CD4-positive, alpha-beta T cell treated with Interferon alpha-2 for 1 hour (primary cell): ENCODE results near the gene TENM4.

Source experiments
- DNase-seq, 2 donors: peaks; one replicate each; pipeline ENCODE4 v3.0.0-alpha.2; 2020 to 2022

TENM4 gene

DNA sequence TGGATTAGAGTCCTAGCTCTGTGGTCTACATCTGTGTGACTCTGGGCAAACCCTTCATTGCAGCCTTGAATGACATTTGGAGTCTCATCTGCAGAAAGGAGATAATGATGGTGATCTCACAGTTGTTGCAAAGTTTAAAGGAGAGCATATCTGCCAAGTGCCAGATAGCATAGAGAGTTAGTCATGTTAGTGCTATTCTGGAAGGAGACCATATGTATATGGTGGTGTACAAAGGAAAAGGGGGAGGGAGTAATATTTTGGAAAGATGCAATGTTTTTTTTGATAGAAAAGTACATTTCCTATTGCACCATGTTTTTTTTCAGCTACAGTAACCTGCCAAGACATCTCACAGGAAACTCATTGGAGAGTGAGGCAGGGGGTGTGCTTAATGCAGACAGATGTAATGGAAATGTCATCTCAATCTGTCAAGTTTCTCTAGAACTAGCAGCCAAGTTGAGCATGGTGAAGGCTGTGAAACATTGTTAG, 774.1 kb downstream of the TENM4 start:
- no peak for DNase-seq

DNA sequence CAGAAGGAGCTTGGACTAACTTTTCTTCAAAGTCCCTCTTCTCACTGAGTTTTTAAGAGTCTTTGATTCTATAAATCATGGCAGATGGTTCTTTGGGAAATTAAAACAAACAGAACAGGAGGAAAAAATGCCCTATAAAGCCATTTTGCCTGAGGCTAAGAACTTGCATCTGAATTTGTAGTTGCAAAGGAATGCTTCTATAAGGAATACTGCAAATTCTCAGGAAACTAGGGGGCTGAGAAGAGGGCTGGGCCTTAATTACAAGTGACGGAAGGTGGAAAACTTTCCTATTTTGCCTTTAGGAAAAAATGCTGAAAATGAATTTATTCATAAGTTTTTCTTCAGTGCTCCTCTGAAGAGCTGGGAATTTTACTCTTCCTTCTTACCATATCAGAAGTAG, 776.2 kb downstream of the TENM4 start:
- no peak for DNase-seq

DNA sequence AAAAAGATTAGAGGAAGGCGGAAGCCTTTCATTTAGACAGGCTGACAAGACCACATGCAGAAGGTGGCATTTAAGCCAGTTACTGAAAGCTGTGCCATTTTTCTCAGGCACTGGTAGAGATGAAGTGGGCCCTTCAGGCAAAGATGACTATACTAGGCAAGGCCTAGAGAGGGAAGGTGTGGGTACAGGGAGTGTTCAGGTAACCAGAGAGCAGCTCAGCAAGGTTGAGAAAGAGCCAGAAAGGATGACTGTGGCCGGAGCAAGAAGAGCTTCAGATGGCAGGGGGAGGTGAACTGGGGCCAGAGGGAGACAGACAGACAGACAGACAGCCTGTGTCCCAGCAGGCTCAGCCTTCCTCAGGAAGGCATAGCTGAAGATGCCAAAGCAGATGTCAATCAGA, 778.0 kb downstream of the TENM4 start:
- DNase-seq: no peak

DNA sequence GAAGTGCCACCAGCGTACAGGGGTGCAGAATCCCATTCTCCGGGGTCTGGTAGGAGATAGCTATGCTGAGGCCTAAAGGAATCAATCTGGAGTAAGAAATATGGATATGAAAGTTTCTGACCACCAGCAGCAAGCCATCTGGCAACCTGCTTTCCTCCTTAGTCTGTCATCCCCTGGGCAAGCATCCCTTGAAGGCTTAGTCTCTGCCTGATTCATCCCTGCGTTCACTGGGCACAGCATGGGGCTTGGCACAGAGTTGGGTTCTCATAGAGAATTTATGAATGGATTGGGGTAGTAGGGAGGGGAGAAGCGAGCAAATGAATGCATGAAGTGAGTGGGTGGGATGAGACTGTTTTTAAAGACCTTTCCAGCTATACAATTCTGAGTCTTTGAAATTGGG, 780.4 kb downstream of the TENM4 start:
- DNase-seq: no peak

DNA sequence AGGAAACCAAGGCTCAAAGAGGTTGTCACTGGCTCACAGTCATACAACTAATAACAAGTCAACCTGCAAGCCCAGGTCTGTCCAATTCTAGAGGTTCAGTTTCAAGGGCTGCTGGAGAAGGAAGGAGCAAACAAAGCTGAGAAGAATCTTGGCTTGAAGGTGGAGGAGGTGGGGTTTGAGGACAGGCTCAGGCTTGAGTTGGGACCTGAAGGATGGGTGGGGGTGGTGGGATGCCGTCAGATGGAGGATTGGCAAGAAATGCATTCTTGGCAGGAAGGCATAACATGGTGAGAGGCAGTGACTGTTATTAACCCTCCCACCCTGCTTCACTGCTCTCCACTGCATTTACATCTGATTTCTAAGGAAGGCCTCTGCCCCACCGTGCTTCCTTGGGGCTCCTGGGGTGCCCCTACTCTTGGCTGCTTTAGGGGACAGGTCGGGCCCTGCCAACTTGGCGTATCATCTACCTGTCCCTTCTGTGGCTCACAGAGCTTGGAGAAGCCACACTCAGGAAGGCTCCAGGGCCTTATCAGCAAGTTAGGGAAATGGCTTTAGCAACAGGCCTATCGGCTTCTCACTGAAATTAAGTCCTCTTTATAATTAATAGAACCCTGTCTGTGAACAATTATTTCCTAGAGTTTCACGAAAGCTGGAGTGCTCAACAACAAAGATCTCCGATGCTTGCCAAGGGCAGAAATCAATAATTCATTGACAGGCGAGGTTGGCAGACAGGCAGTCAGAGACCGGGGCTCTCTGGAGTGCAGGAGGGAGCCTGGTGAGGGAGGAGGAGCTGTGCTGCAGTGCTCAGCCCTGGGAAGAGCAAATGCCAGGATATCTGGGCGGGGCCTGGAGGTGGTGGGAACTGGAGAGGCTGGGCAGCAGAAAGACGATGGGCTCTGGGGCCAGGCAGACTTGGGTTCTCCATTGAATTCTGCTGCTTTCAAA, 781.2 kb downstream of the TENM4 start:
- no peak for DNase-seq

DNA sequence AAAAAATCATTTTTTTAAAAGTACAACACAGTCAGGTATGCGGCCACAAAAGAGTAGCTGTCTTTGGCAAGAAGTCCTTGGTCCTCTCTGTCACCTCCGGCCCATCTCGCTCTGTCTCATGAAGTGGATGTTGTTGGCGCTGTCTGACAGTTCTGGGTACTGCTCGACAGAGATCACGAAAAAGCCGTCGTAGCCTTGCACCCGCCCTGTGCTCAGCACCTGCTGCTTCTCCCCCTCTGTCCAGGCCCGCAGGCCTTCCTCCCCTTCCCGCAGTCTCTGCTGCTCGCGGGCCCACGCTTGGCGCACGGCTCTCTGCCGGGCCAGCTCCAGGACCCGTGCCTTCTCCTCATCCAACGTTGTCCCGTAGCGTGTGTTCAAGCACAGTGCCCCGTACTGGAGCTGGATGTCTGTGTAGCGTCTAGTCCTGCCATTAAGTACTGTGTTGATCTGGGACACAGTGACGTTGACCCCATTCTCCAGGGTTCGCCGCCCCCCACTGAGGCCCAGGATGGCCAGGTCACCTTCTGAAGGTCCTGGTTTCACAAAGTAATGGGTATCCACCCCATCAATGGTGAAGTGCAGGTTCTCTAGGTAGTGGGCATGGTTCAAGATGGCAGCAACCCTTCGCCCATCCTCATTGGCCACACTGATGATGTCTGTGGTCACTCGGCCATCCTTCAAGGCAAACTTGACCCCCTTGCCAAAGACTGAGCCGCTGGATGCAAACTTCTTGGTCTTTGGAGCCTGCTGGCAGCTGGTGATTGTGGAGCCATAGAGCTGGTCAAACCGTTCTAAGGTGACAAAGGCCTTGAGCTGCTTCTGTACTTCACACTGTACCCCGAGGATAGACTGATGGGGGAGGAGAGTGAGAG, 782.6 kb downstream of the TENM4 start:
- no peak for DNase-seq

DNA sequence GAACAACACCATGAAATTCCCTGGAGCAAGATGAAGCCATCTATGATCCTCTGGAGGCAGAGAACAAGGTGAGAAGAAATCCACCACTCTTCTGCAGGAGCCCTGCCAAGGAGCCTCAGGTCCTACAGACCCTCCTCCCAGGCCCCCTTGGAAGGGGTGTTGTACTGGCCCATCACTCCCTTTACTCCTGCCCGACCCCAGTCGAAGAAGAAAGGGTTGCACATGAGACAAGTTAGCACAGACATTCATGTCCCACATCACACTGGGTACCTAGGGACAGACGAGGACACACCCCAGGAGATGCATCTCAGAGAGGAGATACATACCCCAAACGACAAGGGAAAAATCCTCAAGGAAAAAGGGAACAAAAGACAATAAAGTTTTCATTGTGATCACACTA, 783.4 kb downstream of the TENM4 start:
- no peak for DNase-seq

DNA sequence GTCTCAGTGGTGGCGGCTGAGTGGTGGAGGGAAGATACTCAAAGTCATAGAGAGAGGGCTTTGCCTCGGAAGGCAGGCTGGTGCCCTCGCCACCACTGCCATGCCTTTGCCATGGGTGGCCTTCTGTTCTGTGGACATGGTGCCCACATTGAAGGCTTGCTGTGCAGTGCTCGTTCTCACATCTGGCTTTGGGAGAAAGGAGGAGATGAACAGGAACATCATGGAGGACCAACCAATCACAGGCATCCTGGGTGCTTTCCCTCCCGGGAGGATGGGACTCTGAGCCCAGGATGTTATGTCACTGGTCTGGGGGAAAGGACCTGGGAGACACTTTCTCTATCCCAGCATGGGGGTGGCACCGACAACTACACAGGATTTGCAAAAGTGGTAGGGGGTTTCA, 783.8 kb downstream of the TENM4 start:
- DNase-seq: no peak

DNA sequence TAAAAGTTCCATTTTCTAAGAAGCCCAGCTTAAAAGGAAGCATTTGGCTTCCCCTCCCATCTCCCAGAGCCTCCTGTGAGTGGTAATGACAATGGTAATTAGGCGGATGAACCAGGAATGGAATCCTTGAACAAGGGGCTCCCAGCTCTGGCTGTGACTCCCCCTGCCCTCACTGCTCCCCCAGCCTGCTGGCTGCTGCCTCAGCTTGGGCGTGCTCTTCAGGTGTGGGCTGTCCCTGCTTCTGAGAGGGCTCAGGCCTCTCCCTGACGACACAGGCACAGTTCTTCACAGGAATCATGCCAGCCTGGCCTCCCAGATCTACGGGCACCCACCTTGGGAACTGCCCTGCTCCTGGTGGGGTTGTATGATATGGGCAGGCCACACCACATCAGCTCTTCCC, 784.5 kb downstream of the TENM4 start:
- no peak for DNase-seq

DNA sequence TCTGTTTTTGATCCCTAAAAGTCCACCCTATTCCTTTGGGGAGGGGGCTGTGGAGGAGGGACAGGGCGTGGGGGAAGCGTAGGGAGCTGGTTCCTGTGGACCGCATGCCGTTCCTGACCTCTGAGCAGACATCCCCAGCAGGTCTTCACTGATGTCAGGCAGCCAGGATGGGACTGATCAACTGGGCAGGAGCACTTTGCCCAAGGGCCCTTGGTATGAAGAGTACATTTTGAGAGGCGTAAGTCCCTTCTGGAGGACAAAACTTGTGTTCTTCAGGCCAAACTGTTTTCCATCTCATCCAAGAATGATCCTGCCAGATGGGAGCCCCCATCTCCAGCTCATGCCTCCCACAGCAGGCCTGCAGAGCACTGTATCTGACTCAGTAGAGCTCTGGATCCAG, 785.3 kb downstream of the TENM4 start:
- no peak for DNase-seq

DNA sequence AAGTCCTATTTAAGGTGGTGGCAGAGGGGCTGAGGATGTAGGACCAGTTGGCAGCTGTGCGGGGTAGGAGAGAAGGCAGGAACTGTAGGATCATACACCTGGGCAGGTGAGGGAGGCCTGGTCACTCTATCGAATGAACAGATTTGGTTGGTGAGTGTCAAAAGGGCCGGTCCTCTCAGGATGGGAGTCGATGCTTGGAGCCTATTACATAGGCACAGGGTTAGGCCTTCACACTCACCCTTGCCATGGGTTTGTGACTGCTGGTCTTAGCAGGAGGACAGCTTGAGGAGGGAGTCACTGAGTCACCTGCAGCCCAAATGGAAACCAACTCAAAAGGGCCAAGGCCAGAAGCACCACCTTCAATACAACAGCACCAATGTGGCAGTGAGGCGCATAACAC, 786.0 kb downstream of the TENM4 start:
- no peak for DNase-seq

DNA sequence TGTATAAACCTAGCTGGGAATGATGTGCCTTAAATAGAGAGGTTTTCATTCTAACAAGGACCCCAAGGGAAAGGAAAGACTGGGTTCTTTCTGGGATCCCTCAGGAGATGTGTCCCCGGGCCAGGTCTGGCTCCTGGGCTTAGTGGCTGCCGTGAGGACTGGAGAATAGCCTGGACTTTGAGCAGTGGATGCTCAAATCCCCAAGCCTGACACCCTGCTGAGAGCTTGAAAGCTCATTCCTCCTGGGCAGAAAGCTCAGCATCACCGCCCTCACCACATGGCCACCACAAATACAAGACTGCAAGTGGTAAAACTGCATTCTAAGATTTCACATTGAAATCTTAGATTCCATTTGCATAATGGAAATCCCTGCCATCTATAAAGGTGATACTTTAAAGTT, 786.8 kb downstream of the TENM4 start:
- DNase-seq: no peak

DNA sequence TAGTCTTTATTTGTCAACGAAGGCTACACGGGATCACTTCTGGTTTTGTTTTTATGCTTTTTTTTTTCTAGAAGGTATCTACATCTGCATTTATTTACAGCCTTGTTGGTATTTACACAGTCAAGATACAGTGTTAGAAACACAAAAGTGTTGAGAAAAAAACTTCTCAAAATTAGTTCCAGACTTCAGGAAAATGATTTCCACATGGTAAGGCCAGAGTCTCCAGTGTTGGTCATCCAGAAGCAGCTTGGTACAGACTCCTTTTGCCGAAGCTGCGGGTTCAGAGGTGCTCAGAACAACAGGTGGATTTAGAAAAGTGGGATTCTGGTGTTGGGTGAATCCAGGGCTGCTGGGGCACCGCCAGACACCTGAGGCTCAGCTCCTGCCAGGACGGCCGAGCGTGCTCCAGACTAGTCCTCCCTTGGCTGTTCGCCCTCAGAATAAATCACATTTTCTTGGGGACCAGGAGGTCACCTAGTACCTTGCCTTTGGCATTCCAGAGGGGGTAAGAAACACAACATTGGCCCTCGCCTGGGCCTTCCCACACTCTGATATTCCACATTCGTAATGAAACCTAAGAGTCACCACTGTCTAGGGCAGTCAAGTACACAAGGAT, 787.4 kb downstream of the TENM4 start:
- DNase-seq: no peak

DNA sequence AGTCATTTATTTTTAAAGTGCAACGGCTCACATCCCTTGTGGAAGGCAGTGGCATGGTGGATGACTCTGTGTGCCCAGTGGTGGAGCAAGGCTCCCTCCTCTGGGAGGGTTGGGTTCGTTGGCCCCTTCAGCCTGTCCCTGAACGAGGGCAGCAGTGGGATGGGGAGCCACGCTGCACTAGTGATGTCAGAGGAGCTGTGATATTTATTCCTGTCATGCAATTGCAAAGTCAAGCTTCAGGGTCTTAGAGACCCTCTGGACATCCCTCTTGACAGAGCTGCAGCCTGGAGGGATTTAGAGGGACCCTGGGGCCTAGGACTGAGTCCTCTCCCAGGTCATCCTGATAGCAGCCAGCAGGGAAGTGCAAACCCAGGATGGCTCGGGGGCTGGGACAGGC, 788.0 kb downstream of the TENM4 start:
- DNase-seq: no peak

DNA sequence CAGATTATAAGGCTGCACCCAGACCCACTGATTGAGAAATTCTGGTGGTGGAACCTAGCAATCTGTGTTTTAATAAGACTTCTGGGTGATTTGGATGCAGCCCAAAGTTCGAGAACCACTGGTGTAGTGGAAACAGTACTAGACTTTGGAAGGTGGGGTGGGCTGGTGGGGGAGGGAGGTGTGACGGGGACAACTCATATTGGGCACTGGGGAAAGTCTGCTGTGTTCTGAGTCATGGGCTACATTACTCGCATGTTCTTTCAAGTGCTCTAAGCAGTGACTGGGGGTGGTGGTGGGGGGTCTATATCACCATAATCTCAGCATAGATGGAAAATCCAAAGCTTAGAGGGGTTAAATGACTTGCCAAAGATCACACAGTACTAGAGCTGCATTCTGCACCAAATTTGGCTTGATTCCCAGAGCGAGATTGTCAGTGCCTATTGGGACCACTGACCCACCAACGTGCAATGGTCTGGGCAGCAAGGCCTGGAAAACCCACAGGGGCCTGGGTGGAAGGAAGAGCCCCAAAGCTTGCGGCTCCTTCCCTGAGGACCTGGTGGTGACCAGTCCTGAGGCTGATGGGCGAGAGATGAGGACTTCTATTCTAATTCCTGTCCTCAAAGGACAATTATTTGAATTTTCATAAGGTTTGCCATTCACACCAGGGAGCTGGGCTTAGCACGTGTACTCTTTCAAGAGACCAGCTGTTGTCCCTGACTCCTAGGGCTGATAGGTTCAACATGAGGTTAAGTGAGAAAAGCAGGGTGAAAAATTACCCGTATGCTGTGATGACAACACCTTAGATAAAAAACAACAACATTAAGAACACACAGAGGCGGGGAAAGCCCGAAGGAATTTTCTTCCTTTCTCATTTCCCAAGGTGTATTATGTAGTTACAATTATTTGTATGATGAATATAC, 788.6 kb downstream of the TENM4 start:
- no peak for DNase-seq

DNA sequence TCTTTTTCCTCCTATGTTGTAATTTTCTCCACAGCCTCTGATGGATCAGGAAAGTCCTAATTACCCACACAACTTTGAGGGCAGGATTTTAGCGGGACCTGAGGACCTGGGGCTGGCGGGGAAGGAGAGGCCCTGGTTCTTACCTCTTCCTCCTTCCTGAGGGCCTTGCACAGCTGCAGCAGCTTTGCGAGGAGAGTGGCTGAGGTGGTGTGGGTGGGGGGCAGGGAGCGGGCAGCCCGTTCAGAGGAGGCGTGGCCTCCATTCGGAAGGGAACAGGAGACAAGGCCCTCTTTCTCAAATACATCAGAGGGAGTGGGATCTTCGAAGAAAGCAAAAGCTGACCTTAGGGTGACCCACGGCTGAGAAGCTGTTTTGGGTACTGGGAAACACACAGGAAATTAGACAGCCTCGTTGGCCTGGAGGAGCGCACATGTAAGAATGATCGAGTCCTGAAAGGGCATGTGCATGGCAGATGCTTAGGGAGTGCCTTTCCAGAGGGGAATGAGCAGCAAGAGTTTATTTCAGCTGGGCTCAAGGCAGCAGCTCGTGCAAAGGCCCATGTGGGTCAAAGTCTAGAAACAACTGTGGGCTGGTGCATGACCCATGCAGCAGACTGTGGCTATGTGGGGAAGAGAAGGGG, 789.6 kb downstream of the TENM4 start:
- no peak for DNase-seq

DNA sequence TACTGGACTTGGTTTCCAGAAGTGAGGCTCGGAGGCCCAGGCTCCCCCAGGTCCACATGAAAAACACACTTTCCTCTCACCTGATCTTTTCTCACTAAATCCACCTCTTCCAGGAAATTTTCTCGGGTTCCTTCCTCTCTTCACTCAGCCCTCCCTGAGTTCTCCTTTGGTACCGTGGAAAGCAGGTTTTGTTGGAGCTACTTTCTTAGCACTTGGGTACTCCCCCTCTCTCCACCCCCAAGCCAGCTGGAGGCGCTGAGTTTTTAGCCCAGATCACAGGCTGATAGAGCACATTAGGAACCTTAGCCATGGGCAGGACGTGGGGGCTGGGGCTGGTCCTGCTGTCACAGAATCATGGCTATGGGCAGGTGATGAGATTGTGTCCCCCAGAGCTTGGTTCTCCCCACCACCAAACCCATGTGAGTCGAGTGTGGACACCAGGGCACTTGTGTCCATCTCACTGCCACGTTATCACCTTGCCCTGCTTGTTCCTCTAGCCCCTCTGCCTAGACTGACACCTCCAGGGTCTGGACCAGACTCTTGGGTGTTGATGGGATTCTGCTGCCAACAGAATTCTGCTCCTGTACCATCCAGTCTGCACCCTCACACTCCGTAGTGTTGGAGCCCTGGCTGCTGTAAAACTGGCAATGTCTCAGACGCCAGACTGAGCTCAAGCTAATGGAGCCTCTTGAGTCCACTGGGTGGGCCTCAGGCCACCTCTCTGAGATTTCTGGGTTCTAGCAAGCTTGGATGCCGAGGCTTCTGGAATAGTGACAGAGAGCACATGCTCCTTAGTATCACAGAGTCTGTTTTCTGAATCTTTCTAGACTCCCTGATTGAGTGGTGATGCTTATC, 791.2 kb downstream of the TENM4 start:
- no peak for DNase-seq

DNA sequence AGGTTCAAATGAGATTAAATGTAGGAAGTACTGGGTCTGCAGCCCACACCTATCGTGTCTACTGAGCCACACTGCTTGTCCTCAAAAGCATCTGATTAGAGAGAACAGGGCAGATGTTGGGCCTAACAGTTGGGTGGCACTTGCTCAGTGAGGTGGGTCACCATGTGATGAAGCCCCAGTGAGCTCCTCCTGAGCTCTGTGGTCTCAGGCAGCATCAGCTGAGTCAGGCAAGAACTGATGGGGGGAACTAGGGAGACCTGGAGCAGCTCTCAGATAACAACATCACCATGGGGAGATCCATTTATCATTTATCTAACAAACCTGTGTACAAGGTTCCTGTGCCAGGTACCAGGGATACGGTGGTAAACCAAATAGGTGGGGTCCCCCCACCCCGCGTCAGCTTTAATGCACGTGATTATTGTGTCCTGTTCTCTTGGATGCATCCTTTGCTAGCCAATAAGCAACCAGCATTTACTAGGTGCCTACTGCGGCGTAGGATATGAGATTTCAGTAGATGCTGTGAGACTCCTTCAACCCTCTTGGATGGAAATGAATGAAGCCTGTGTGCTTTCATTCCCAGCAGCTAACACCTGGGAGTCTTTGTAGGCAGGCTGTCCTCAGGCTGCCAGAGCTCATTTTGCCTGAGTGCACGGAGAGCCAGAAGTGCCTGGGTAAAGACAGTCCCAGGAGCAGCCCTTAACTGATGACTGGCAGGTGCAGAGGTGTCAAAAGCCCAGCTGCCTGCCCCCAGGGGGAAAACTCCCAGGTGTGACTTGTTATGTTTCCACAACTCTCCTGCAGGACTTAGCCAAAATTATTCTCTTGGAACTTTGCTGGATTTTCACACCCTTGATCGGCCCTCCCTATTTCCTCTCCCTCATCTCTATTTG, 792.6 kb downstream of the TENM4 start:
- DNase-seq: no peak

DNA sequence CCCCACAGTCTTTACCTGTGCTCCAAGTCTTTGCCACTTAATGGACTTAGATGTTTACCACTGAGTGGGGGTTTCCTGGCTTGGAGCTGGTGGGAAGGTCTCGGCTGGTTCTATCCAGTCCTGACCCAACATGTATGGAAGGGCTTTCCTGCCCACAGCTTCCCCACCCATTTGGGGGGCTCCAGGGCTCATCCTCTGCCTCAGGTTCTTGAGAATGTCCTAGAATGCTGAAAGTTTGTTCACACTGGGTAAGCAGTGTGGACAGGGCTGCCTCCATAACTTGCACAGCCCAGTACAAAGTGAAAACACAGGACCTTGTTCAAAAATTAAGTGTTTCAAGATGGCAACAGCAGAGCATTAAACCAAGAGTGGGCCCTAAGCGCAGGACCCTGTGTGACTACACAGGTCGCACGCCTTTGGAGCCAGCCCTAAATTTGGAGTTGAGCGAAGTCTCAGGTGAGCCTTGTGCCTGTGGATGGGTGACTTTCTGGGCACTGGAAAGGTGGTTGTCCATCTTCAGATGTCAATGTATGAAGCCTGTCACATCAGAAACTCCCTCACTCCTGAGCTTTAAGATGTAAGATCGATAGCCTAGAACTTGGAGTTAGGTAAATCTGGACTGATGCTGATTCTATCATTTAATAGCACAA, 793.4 kb downstream of the TENM4 start:
- no peak for DNase-seq
